Right renal cortex interstitium (tissue), 3 donors: ENCODE data around the gene C4orf50. TPM values are rescaled to one million over a fixed set of nuclear protein-coding genes. Genes with fewer than 3 reads are reported as not detected.
"Not testable (repeated sequence)": the region's sequence is repeated elsewhere in the genome, so short reads cannot be mapped to it uniquely, and the experiment has no call there.

Source experiments
- DNase-seq, 3 donors: peaks; one replicate each; pipeline ENCODE4 v3.0.0-alpha.2; 2013; ENCODE audit warnings: low read depth in 3 of 3, low spot score in 2 of 3
- polyA plus RNA-seq, 3 donors: library from polyadenylated mRNA; unstranded; fragments of 120-200 nt; gene quantifications; one replicate each; pipeline ENCODE4 v1.2.1, GENCODE V29; 2013; ENCODE audit not compliant: insufficient read length in 3 of 3

The C4orf50 gene
- polyA plus RNA-seq, 3 donors = 0.01 TPM; not detected in 1

DNA sequence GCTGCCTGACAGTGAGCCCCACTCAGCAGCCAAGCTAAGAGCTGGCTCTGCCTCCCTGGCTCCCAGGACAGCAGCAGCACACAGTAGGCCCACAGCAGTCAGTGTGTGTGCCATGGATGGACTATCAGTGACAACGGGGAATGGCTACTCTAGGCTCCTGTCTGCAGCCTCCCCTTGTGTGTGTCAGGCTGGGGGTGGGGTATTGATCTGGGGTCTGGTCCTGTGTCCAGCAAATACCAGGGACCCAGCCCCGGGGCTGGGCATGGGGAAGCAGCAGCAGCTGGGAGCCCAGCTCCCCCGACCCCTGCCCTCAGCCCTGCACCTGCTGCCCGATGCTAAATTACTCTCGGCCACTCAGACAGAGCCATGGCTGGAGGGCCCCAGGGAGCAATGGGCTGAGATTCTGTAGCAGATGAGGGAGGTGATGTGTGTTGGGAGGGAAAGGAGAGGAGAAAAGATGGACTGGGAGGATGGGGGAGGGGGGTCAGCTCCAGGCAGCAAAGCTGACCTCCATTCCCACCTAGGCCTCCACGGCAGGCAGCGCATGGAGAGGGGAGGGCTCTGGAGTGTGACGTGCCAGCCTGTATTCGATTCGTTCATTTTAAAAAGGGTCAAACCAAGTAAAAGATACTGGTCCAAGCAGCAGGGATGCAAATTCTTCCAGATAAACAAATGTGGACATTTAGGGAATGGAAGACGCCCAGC is 64.0 kb downstream of the C4orf50 start:
- DNase-seq = no peak

GRCh38 chr4:5952975-5953951 is 65.0 kb downstream of the C4orf50 start:
- DNase-seq = no peak

- no peak for DNase-seq
Measured at GRCh38 chr4:5952286-5952974, 65.8 kb downstream of the C4orf50 start.

- not testable (repeated sequence) for DNase-seq
Measured at GRCh38 chr4:5946653-5947052, 71.6 kb downstream of the C4orf50 start.

DNA sequence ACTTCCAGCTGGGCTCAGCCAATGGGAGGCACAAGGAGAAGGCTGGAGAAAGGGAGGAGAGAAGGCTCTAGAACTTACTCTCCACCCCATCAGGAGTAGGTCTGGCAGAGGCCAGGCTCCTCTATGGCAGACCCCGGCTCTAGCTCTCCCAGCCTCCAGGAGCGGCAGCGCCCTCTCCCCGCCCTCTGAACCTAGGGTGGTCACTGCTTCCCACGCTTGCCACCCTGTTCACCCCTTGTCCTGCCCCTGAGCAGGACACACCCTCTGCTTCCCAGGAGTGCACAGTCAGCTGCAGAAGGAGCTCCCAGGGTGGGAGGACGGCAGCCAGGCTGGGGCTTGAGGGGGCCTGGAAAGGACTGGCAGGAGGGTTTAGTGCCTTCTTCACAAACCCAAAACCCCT is 72.3 kb downstream of the C4orf50 start:
- DNase-seq = no peak

GRCh38 chr4:5945171-5945570 is 73.1 kb downstream of the C4orf50 start:
- DNase-seq = no peak

DNA sequence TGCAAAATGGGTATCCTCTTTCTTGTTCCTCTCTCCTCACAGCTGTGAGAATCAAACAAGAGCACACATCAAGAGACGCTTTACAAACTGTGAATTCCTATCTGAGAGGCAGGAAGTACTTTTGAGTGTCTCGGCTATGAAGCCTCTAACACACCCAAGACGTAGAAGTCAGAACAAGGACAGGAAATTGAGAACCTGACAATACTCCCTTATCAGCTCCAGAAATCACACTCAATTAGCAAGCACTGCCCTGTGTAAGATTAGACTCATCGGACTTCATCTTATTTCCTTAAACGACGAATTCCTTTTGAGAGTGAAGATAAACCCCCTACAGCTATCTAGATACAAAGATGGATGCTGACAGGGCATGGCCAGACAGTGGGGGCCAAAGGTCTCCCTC is 74.7 kb downstream of the C4orf50 start:
- no peak for DNase-seq

- DNase-seq = no peak
Measured at GRCh38 chr4:5942947-5943346, 75.3 kb downstream of the C4orf50 start.

DNA sequence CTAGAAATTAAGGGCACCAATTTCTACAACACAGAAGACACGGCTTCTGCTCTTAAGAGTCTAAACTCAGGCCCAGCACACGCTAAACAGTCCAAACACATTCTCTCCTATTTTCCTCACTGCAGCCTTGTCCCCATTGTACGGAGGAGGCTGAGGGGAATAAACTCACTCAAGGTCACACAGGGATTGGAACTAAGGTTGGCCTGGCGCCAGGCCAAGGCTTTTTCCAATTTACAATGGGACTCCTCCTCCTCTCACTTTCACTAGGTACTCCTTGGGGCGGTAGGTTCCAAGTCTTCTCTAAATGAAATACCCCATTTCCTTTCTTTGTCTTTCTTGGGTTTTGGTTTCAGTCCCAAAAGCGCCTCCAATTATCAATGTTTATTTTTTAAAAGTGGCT is 76.6 kb downstream of the C4orf50 start:
- no peak for DNase-seq

DNA sequence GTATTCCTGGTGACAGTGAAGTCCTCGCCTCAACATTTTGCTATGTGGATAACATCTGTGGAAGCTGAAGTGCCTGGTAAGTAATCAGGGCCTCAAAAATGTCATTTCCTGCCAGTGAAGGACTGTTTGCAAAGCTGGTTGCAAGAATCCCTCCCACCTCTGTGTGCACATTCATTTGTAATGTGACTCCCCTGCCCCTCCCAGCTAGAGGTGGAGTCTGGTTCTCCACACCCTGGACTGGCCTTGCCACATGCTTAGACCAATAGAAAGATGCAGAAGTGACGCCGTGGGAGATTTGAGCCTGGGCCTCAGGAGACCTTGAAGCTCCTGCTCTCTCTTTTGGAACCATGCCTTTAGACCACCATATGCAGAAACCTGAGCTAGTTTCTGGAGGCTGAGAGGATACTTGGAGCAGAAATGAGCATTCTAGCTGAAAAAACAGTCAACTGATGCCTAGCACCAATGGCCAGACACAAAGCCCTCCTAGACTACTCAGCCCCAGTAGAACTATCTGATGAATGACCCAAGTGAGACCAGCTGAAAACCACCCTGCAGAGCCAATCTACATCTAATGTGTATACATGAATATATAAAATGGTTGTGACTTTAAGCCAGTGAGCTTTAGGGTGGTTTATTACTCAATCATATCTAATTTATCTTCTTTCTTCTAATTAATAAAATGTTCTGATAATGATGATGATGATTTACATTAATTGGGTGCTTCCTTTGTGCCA is 77.6 kb downstream of the C4orf50 start:
- DNase-seq = no peak

- DNase-seq = no peak
Measured at GRCh38 chr4:5933996-5934831, 84.0 kb downstream of the C4orf50 start.

DNA sequence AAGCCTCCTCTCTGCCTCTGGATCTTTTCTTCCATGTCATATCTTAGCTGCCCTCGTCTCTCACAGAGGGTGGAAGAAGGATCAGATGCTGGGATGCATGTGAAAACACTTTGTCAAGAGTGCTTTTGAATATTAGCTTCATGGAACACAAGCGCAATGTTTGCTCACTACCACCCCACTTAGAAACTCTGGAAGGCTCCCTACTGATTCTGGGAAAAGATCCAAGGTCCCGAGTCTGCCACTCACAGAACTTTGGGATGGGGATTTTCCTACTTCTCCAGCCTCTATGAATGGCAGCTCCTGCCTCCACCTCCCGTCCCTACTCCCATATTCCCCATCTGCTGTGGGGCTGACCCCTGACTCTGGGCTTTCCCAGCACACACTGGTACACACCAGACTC is 85.1 kb downstream of the C4orf50 start:
- DNase-seq = no peak

DNA sequence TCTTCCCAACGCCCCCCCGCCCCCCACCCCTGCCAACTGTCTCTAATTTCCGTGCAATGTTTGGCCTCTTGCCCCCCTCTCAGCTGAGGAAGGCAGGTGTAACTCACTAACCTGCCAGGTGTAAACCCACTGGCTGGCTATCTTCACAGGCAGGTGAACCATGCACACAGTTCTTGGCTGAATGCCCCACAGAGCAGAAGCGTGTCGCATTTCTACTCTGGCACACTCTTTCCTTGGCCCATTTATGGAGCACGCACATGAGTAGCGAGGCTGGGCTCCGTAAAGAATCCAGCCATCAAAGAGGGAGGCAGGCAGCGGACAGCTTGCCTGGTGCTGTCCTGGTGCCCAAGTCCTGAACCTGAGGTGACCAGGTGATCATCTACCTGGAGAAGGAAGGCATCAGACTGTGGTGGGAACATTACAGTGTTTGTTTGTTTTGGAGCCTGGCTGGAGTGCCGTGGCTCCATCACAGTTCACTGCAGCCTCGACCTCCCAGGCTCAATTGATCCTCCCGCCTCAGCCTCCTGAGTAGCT is 86.1 kb downstream of the C4orf50 start:
- DNase-seq = no peak

GRCh38 chr4:5931526-5931925 is 86.7 kb downstream of the C4orf50 start:
- no peak for DNase-seq

GRCh38 chr4:5930876-5931275 is 87.4 kb downstream of the C4orf50 start:
- DNase-seq = no peak

- no peak for DNase-seq
Measured at GRCh38 chr4:5930456-5930855, 87.8 kb downstream of the C4orf50 start.

GRCh38 chr4:5928844-5929420 is 89.3 kb downstream of the C4orf50 start:
- no peak for DNase-seq

GRCh38 chr4:5928274-5928673 is 90.0 kb downstream of the C4orf50 start:
- DNase-seq = no peak

DNA sequence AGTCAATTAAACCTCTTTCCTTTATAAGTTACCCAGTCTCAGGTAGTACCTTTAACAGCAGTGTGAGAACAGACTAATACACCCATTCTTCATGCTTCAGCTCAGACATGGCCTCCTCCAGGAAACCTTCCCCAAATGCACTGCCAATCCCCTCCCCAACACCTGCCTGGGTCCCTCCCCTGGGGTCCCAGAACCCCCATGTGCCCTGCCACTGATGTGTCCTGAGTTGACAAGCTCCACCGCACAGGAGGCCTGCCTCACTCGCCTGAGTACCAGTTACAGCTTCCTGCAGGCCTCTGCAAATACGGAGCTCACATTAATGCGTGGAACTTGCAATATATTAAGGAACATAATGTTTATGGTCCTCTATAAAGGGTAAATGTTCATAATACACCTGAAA is 90.5 kb downstream of the C4orf50 start:
- no peak for DNase-seq
